ENCODE results near the gene CDKN1B.

Gene CDKN1B

DNA sequence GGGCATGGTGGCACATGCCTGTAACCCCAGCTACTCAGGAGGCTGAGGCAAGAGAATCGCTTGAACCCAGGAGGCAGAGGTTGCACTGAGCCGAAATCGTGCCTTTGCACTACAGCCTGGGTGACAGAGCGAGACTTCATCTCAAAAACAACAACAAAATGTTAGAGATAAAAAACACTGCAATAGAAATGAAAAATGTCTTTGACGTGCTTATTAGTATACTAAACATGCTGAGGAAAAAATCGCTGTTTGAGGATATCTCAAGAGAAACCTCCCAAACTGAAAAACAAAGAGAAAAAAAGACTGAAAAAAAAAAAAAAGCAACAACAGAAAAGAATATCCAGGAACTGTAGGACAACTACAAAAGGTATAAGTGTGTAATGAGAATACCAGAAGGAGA, 53.1 kb downstream of the CDKN1B start:
- no peak for DNase-seq

Data from inflammatory macrophage treated with lipopolysaccharide for 1 hour (primary cell).